ENCODE measurements around the gene ZBTB7C. TPM values are rescaled to one million over a fixed set of nuclear protein-coding genes. Genes with fewer than 3 reads are reported as not detected.

The ZBTB7C gene
- total RNA-seq, 3 donors from 2014 or later (not counting 1 experiment from before 2014, with no cell fraction given): 0.07 TPM; not detected in 2

DNA sequence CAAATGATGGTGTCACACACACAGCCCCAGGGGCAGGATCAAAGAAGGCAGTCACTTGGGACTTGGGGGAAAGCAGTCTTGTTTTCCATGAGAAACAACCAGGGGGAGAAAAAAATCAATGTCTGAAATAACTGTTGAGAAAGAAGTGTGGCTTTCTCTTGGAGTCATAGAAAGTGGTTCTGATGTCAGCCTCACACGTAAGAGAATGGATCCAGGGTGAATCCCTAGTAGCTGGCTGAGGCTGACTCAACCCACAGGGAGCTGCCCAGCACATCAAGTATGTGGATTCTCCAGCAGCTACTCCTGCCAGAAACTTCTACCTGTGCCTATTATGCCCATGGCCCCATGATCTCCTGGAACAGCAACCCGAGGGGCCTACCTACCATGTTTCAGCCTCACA, 33.6 kb upstream of the ZBTB7C start:
- H3K9me3 Mint-ChIP-seq: no peaks in the 10 kb centered on the region
- no peak for ATAC-seq
- no peak overlapping the region for H3K27ac ChIP-seq (ENCODE audit: low read length)
- TF ChIP-seq, protein P1, sequence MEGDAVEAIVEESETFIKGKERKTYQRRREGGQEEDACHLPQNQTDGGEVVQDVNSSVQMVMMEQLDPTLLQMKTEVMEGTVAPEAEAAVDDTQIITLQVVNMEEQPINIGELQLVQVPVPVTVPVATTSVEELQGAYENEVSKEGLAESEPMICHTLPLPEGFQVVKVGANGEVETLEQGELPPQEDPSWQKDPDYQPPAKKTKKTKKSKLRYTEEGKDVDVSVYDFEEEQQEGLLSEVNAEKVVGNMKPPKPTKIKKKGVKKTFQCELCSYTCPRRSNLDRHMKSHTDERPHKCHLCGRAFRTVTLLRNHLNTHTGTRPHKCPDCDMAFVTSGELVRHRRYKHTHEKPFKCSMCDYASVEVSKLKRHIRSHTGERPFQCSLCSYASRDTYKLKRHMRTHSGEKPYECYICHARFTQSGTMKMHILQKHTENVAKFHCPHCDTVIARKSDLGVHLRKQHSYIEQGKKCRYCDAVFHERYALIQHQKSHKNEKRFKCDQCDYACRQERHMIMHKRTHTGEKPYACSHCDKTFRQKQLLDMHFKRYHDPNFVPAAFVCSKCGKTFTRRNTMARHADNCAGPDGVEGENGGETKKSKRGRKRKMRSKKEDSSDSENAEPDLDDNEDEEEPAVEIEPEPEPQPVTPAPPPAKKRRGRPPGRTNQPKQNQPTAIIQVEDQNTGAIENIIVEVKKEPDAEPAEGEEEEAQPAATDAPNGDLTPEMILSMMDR (IDR thresholded peaks at IDR 0.05): no peak
- H3K27ac Mint-ChIP-seq: no peak overlapping the region
- 79% methylated on average over 2 of the region's 2 CpGs for WGBS (ENCODE audit: insufficient coverage)
- H3K4me1 ChIP-seq (ENCODE audit: control insufficient read depth, insufficient read depth, low read length): no peaks in the 10 kb centered on the region
- peaks cover 6% of the 10 kb centered on the region in 2 donors for H3K4me1 Mint-ChIP-seq
- no peaks in the 10 kb centered on the region for H3K36me3 Mint-ChIP-seq
- DNase-seq: no peak
- no peaks in the 10 kb centered on the region for H3K27me3 ChIP-seq (ENCODE audit: control insufficient read depth, insufficient read depth, low read length)
- no peak overlapping the region for H3K4me3 Mint-ChIP-seq
- H3K4me3 ChIP-seq (ENCODE audit: low read length): no peak overlapping the region
- H3K27me3 Mint-ChIP-seq (ENCODE audit: low read depth in 2 of 2): peaks cover 23 to 34% of the 10 kb centered on the region in 2 donors
- intact Hi-C loops (cut with micrococcal nuclease): loop anchor here (10.0 kb wide), 1 partner anchor 408 kb away; no protein-coding TSS in a partner anchor
- no peaks in the 10 kb centered on the region for H3K36me3 ChIP-seq (ENCODE audit: control insufficient read depth, insufficient read depth, low read length)
- H3K9me3 ChIP-seq (ENCODE audit: control insufficient read depth, insufficient read depth, low read length): no peaks in the 10 kb centered on the region

- Mint-ChIP-seq H3K27me3 (ENCODE audit: low read depth in 2 of 2) (peaks cover 26 to 39% of the 10 kb centered on the region in 2 donors), H3K9me3 (no peaks in the 10 kb centered on the region), H3K27ac (no peak overlapping the region), H3K36me3 (no peaks in the 10 kb centered on the region), H3K4me3 (no peak overlapping the region), H3K4me1 (peaks cover 1% of the 10 kb centered on the region in 2 donors)
- H3K4me3 ChIP-seq (ENCODE audit: low read length): no peak overlapping the region
- DNase-seq (no peak), ATAC-seq (no peak)
- H3K36me3 ChIP-seq (ENCODE audit: control insufficient read depth, insufficient read depth, low read length): no peaks in the 10 kb centered on the region
- no peaks in the 10 kb centered on the region for H3K4me1 ChIP-seq (ENCODE audit: control insufficient read depth, insufficient read depth, low read length)
- no peaks in the 10 kb centered on the region for H3K27me3 ChIP-seq (ENCODE audit: control insufficient read depth, insufficient read depth, low read length)
- no peaks in the 10 kb centered on the region for H3K9me3 ChIP-seq (ENCODE audit: control insufficient read depth, insufficient read depth, low read length)
- intact Hi-C loops (cut with micrococcal nuclease): loop anchor here (10.0 kb wide), 1 partner anchor 407 kb away; no protein-coding TSS in a partner anchor
- WGBS (ENCODE audit: insufficient coverage): 27% methylated on average over 16 of the region's 16 CpGs
- TF ChIP-seq, protein P1 (IDR thresholded peaks at IDR 0.05): no peak
- no peak overlapping the region for H3K27ac ChIP-seq (ENCODE audit: low read length)
These were observed 32.3 kb upstream of the ZBTB7C start for GRCh38 chr18:48441405-48441881.

- DNase-seq: no peak
- no peaks in the 10 kb centered on the region for H3K27me3 ChIP-seq (ENCODE audit: control insufficient read depth, insufficient read depth, low read length)
These were observed 31.7 kb upstream of the ZBTB7C start for GRCh38 chr18:48440924-48441323.

More at GRCh38 chr18:48440924-48441323, 31.7 kb upstream of the ZBTB7C start:
- Histone ChIP-seq H3K4me1 (ENCODE audit: control insufficient read depth, insufficient read depth, low read length) (no peaks in the 10 kb centered on the region), H3K36me3 (ENCODE audit: control insufficient read depth, insufficient read depth, low read length) (no peaks in the 10 kb centered on the region), H3K4me3 (ENCODE audit: low read length) (no peak overlapping the region), H3K9me3 (ENCODE audit: control insufficient read depth, insufficient read depth, low read length) (no peaks in the 10 kb centered on the region), H3K27ac (ENCODE audit: low read length) (no peak overlapping the region)
- no peaks in the 10 kb centered on the region for H3K4me1 Mint-ChIP-seq
- H3K27ac Mint-ChIP-seq: no peak overlapping the region
- no peaks in the 10 kb centered on the region for H3K36me3 Mint-ChIP-seq
- peaks cover 26 to 39% of the 10 kb centered on the region in 2 donors for H3K27me3 Mint-ChIP-seq (ENCODE audit: low read depth in 2 of 2)
- 69% methylated on average over 9 of the region's 9 CpGs for WGBS (ENCODE audit: insufficient coverage)
- ATAC-seq: no peak
- TF ChIP-seq, protein P1 (IDR thresholded peaks at IDR 0.05): no peak
- intact Hi-C loops (cut with micrococcal nuclease): loop anchor here (10.0 kb wide), 1 partner anchor 406 kb away; no protein-coding TSS in a partner anchor
- H3K9me3 Mint-ChIP-seq: no peaks in the 10 kb centered on the region
- H3K4me3 Mint-ChIP-seq: no peak overlapping the region
